A673 (cell line): Measurements from ENCODE around the gene CACNA2D4. TPM values are rescaled to one million over a fixed set of nuclear protein-coding genes. Genes with fewer than 3 reads are reported as not detected.

Experiments
- BruUV-seq: library from RNA; stranded (reverse); fragments of 400-500 nt; replicated peaks from 2 replicates; lab custom pipeline; 2021; lab: Mats Ljungman, UMichigan
- CTCF ChIA-PET: fragments of 300-600 bp; sonication (Branson Sonifier 250); formaldehyde crosslinking; loops from one replicate; lab custom pipeline; 2022; ENCODE audit warnings: antibody characterized with exemption; lab: Charles Lee
- POLR2A ChIA-PET: fragments of 300-600 bp; sonication (Branson Sonifier 250); formaldehyde crosslinking; loops from one replicate; lab custom pipeline; 2022; ENCODE audit warnings: antibody characterized with exemption; ENCODE audit not compliant: low non-redundant PET; lab: Charles Lee
- DNase-seq: peaks from one replicate; pipeline ENCODE4 v3.0.0-alpha.2; 2015; ENCODE audit warnings: low spot score
- H3K27ac ChIP-seq: fragments of 200-600 bp; sonication (generic); 2 replicates; pipeline ENCODE4 v1.5.1; 2016; ENCODE audit warnings: mixed run types, low read depth, mild to moderate bottlenecking, mixed read lengths, antibody characterized with exemption, low read length; ENCODE audit not compliant: poor library complexity, severe bottlenecking
- H3K27me3 ChIP-seq: fragments of 200-600 bp; sonication (generic); replicated peaks from 2 replicates; pipeline ENCODE4 v1.6.1; 2017; ENCODE audit warnings: mixed run types, low read depth, mild to moderate bottlenecking, mixed read lengths, antibody characterized with exemption, low read length; ENCODE audit not compliant: insufficient read depth, poor library complexity
- H3K36me3 ChIP-seq: fragments of 200-600 bp; sonication (generic); 2 replicates; pipeline ENCODE4 v1.6.1; 2016; ENCODE audit warnings: mixed run types, mild to moderate bottlenecking, mixed read lengths, antibody characterized with exemption, low read length; ENCODE audit not compliant: insufficient read depth, poor library complexity, severe bottlenecking
- H3K4me1 ChIP-seq: fragments of 200-600 bp; sonication (generic); 2 replicates; pipeline ENCODE4 v1.6.1; 2017; ENCODE audit warnings: mixed run types, mild to moderate bottlenecking, mixed read lengths, antibody characterized with exemption, low read length; ENCODE audit not compliant: insufficient read depth, poor library complexity, severe bottlenecking
- H3K4me3 ChIP-seq: fragments of 200-600 bp; sonication (generic); 2 replicates; pipeline ENCODE4 v1.5.1; 2016; ENCODE audit warnings: low read depth, mixed run types, mild to moderate bottlenecking, mixed read lengths, low read length; ENCODE audit not compliant: poor library complexity, severe bottlenecking
- H3K9me3 ChIP-seq: fragments of 200-600 bp; sonication (generic); 2 replicates; pipeline ENCODE4 v1.6.1; 2016; ENCODE audit warnings: mixed run types, low read depth, mild to moderate bottlenecking, mixed read lengths, antibody characterized with exemption, low read length; ENCODE audit not compliant: poor library complexity, severe bottlenecking
- CTCF ChIP-seq: fragments of 300-800, 200-600 bp; sonication (generic); conservative IDR thresholded peaks from 2 replicates; pipeline ENCODE4 v1.5.1; 2017; ENCODE audit warnings: low read depth, mild to moderate bottlenecking, antibody characterized with exemption, low read length, moderate library complexity, mixed read lengths
- EZH2 ChIP-seq: fragments of 200-600 bp; sonication (generic); IDR thresholded peaks from 2 replicates; pipeline ENCODE4 v1.6.1; 2017; ENCODE audit warnings: borderline replicate concordance, low read depth, mild to moderate bottlenecking, mixed read lengths, antibody characterized with exemption, low read length; ENCODE audit not compliant: poor library complexity, severe bottlenecking
- intact Hi-C: fragments of 100-400 bp; cut with micrococcal nuclease; formaldehyde crosslinking; loops from one replicate; pipeline ENCODE4 v1.10.0; 2022; ENCODE audit not compliant: unreplicated experiment
- total RNA-seq: library from RNA; stranded (reverse); gene quantifications from 2 replicates; pipeline ENCODE4 v1.2.3, GENCODE V29; 2021

CACNA2D4 gene
- total RNA-seq, 1 experiment from 2014 or later, result 0.41 TPM

DNA sequence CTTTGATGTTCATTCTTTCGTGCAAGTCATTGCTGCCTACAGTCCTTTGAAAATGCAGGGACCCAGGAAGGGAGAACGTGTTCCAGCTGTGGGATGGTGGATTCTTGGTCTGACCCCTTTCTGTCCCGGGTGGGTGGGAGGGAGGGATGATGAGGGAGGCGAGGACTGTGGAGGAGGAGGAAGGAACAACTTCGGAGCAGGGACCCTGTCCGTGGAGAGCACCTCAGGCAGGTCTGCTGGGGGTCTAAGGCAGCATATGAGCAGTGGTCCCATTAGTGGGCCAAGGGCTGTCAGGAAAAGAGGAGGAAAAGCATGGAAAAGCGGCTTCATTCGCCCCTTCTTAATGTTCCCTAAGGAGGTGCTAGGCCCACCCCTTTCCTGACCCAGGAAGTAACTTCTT, 36.0 kb downstream of the CACNA2D4 start:
- no peaks in the 10 kb centered on the region for H3K9me3 ChIP-seq
- ChIA-PET POLR2A (no interaction called here), CTCF (no interaction called here)
- H3K36me3 ChIP-seq, result no peaks in the 10 kb centered on the region
- no peaks in the 10 kb centered on the region for H3K27me3 ChIP-seq
- no TSS peak for BruUV-seq
- H3K4me1 ChIP-seq, result no peaks in the 10 kb centered on the region
- no peak for DNase-seq
- intact Hi-C loops, result no loop called here
- TF ChIP-seq CTCF (no peak), EZH2 (no peak)
- H3K27ac ChIP-seq, result no peak overlapping the region
- H3K4me3 ChIP-seq, result no peak overlapping the region

DNA sequence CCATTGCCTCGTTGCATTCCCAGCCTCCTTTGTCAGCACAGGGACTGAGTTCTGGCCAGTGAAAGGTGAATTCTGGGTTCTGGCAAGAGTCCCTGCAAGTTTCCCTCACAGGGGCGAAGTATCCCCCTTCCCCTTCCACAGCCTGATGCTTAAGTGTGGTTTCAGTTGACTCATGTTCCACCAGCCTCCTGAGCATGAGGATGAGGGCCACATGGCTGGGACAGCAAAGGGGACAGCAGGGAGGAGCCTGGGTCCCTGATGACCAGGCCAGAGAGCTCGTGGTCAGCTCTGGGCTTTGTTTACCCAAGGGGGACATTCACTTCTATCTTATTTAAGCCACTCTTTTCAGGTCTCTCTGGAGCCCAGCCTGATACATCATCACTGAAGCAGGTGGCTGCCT, 36.5 kb downstream of the CACNA2D4 start:
- H3K4me1 ChIP-seq, result no peaks in the 10 kb centered on the region
- H3K27me3 ChIP-seq, result no peaks in the 10 kb centered on the region
- no peak overlapping the region for H3K4me3 ChIP-seq
- no peak for TF ChIP-seq CTCF
- no peak for TF ChIP-seq EZH2
- no peak for DNase-seq
- intact Hi-C loops, result no loop called here
- ChIA-PET POLR2A (no interaction called here), CTCF (no interaction called here)
- no peaks in the 10 kb centered on the region for H3K36me3 ChIP-seq
- H3K9me3 ChIP-seq, result no peaks in the 10 kb centered on the region
- no peak overlapping the region for H3K27ac ChIP-seq
- BruUV-seq, result no TSS peak

- no peak overlapping the region for H3K4me3 ChIP-seq
- no peaks in the 10 kb centered on the region for H3K36me3 ChIP-seq
- intact Hi-C loops, result no loop called here
- no peaks in the 10 kb centered on the region for H3K4me1 ChIP-seq
- TF ChIP-seq CTCF (no peak), EZH2 (no peak)
- no peaks in the 10 kb centered on the region for H3K9me3 ChIP-seq
- BruUV-seq, result no TSS peak
- H3K27ac ChIP-seq, result no peak overlapping the region
- POLR2A ChIA-PET, result no interaction called here
- CTCF ChIA-PET, result no interaction called here
- no peak for DNase-seq
- no peaks in the 10 kb centered on the region for H3K27me3 ChIP-seq
These were observed 37.2 kb downstream of the CACNA2D4 start for GRCh38 chr12:1881301-1881700.
